Body of pancreas (tissue), 4 donors: Measurements from ENCODE around the gene SEPTIN5.

ENCODE experiments used
- CTCF ChIP-seq, 7 experiments: fragments of 450-650 bp in 4 of 7; fragments of 200-600 bp in 3 of 7; sonication (generic) in 3 of 7; IDR thresholded peaks; one replicate each; pipeline ENCODE4 v1.5.1; 2016 to 2019; ENCODE audit warnings: antibody characterized with exemption in 7 of 7
- POLR2A ChIP-seq, 3 donors: fragments of 450-650 bp; IDR thresholded peaks; one replicate each; pipeline ENCODE4 v1.6.1; 2016; ENCODE audit warnings: antibody characterized with exemption in 3 of 3, mild to moderate bottlenecking in 2 of 3

- no peak for TF ChIP-seq CTCF (IDR thresholded peaks at IDR 0.05)
- no peak for TF ChIP-seq POLR2A (IDR thresholded peaks at IDR 0.05)
Observed at GRCh38 chr22:19691721-19692341, 22.5 kb upstream of the SEPTIN5 start.
